Stimulated activated naive CD8-positive, alpha-beta T cell treated with anti-CD3 and anti-CD28 coated beads, Interleukin-15, Interleukin-2, amounts not matched to agents 100 ng/mL and 50 ng/mL, for 24 hours (primary cell): ENCODE measurements around the gene CORO6.
"Not testable (repeated sequence)": the region's sequence is repeated elsewhere in the genome, so short reads cannot be mapped to it uniquely, and the experiment has no call there.

Experiments
- H3K27ac Mint-ChIP-seq: one replicate; pipeline ENCODE4 v1.8.0; 2021; ENCODE audit warnings: mild to moderate bottlenecking, mixed read lengths
- H3K27me3 Mint-ChIP-seq: one replicate; pipeline ENCODE4 v1.8.0; 2021; ENCODE audit warnings: mixed read lengths
- H3K36me3 Mint-ChIP-seq: one replicate; pipeline ENCODE4 v1.8.0; 2021; ENCODE audit warnings: low read depth, mixed read lengths
- H3K4me1 Mint-ChIP-seq: one replicate; pipeline ENCODE4 v1.8.0; 2021; ENCODE audit warnings: low read depth, mixed read lengths
- H3K4me3 Mint-ChIP-seq: one replicate; pipeline ENCODE4 v1.8.0; 2021; ENCODE audit warnings: mild to moderate bottlenecking, mixed read lengths
- H3K9me3 Mint-ChIP-seq: one replicate; pipeline ENCODE4 v1.8.0; 2021; ENCODE audit warnings: mixed read lengths

CORO6 gene

DNA sequence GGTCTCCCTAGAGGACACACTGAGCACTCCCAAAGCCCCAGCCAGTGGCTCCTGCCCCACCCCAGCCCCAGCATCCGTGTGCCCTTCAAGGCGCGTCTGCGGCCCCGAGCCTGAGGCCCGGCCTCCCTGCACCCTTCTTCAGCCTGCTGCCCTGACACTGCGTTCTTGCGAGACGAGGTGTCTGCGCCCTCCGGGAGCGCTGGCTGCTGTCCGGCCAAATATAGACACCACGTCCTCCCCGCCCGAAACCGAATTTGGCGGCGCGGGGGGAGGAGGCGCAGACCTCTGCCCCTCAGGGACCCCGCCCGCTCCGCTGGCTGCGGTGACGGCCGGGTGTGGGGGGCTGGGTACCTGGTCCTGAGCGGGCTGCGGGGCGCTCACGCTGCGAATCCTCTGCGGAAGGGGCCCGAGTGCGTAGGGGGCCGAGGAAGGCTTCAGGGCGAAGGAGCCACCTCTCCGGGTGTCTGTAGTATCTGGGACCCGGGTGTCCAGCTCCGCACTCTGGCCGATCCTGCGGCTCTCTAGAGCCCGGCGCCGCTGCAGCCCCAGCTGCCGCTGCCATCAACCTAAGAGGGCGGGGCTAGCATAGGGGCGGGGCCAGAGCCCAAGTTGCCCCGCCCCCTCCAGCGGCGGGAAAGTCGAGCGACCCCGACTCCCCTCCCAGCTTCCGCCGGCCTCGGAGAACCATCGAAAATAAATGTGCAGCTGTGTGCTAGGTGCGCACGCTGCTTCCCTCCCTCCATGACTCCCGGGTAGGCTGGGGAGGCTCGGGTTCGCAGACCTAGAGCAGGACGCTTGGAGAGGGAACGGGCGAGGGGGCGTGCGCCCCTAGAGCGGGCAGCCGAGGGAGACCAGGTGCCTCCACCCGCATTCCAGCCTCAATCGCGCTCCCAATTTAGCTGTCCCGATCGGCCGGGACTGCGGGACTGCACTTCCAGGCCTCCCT lies at the start of gene CORO6:
CORO6 (minus strand) TSS at position 576 of the 946 bp plus-strand sequence. CDS start 1,491 bp downstream, outside the sequence.
- no peaks in the 10 kb centered on the region for H3K27me3 Mint-ChIP-seq
- H3K9me3 Mint-ChIP-seq: no peaks in the 10 kb centered on the region
- H3K4me3 Mint-ChIP-seq: peak within 1 kb of the TSS; percentile 81
- peaks cover 50% of the 10 kb centered on the region for H3K4me1 Mint-ChIP-seq
- H3K27ac Mint-ChIP-seq: peak within 1 kb of the TSS; percentile 97
- peaks cover 6% of the 10 kb centered on the region for H3K36me3 Mint-ChIP-seq

- Mint-ChIP-seq H3K4me3 (no peak overlapping the region), H3K9me3 (no peaks in the 10 kb centered on the region), H3K36me3 (peaks cover 58% of the 10 kb centered on the region)
These were observed 48.9 kb upstream of the CORO6 start for GRCh38 chr17:29671661-29672060.

GRCh38 chr17:29669266-29669665 lies 46.6 kb upstream of the CORO6 start:
- Mint-ChIP-seq H3K4me3 (no peak overlapping the region), H3K9me3 (no peaks in the 10 kb centered on the region), H3K4me1 (peaks cover 36% of the 10 kb centered on the region), H3K27ac (no peak overlapping the region), H3K27me3 (no peaks in the 10 kb centered on the region), H3K36me3 (peaks cover 61% of the 10 kb centered on the region)

More at GRCh38 chr17:29671661-29672060, 48.9 kb upstream of the CORO6 start:
- H3K27ac Mint-ChIP-seq: no peak overlapping the region
- no peaks in the 10 kb centered on the region for H3K27me3 Mint-ChIP-seq
- H3K4me1 Mint-ChIP-seq: peaks cover 27% of the 10 kb centered on the region

DNA sequence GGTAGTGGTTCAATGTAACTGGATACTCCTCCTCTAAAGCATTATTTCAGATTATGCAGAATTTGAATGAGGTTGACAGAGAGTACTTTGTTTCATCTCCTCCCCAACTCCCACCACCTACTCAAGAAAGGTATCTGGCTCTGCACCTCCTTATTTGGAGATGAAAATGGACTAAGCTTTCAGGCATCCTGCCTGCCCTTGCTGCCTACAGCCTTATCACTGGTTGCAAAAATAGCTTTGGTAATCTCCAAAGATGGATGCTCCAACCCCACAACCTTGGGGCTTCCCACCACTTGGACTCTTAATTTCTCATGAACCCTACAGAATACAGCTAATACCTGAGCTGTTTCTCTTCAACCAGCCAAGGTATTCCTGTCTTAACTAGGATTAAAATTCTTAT lies 45.3 kb upstream of the CORO6 start:
- H3K4me3 Mint-ChIP-seq: no peak overlapping the region
- peak overlapping the region; percentile 23 for H3K27ac Mint-ChIP-seq
- H3K27me3 Mint-ChIP-seq: no peaks in the 10 kb centered on the region
- H3K9me3 Mint-ChIP-seq: no peaks in the 10 kb centered on the region
- H3K36me3 Mint-ChIP-seq: peaks cover 56% of the 10 kb centered on the region
- peaks cover 38% of the 10 kb centered on the region for H3K4me1 Mint-ChIP-seq

- peak overlapping the region; percentile 88 for H3K27ac Mint-ChIP-seq
- peaks cover 47% of the 10 kb centered on the region for H3K4me1 Mint-ChIP-seq
- no peaks in the 10 kb centered on the region for H3K9me3 Mint-ChIP-seq
- H3K4me3 Mint-ChIP-seq: no peak overlapping the region
- peaks cover 54% of the 10 kb centered on the region for H3K36me3 Mint-ChIP-seq
- no peaks in the 10 kb centered on the region for H3K27me3 Mint-ChIP-seq
These were observed 42.7 kb upstream of the CORO6 start for GRCh38 chr17:29665481-29665810.

DNA sequence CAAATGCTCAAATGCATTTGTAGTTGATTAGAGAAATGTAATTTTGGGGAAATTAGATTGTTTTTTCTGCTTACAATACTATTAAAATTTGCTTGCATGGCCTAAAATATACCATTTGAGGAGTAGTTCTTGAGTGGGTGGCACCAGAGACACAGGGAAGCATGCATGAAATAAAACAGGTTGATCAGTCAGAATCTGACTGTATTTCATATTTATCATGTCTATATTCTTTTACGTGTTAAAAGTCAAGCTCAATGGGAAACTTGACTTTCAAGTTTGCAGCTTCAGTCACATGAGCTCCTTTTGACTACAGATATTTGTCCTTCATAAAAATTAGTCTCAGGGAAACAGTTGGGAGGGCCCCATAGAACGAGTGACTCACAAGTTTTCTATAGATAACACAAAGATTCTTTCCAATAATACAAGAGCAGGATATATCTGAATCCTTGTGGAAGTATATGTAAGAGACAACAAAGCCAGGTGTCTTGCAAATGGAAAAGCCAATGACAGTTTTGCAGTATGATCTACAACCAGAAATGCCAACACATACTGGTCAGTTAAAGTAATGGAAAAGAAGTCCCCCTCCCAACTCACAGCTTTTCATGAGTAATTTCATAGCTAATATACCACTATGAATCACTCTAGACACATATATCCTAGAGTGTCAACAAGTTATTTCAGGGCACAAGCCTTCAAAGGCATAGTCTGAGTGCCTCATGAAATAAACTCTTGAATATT lies 42.2 kb upstream of the CORO6 start:
- Mint-ChIP-seq H3K4me3 (no peak overlapping the region), H3K4me1 (peaks cover 47% of the 10 kb centered on the region), H3K36me3 (peaks cover 53% of the 10 kb centered on the region), H3K27me3 (no peaks in the 10 kb centered on the region), H3K9me3 (no peaks in the 10 kb centered on the region), H3K27ac (peak overlapping the region; percentile 88)

- Mint-ChIP-seq H3K27ac (peak overlapping the region; percentile 9), H3K4me3 (no peak overlapping the region), H3K9me3 (no peaks in the 10 kb centered on the region), H3K4me1 (peaks cover 55% of the 10 kb centered on the region), H3K27me3 (no peaks in the 10 kb centered on the region), H3K36me3 (peaks cover 57% of the 10 kb centered on the region)
These were observed 40.4 kb upstream of the CORO6 start for GRCh38 chr17:29663155-29663554.

- H3K4me3 Mint-ChIP-seq: no peak overlapping the region
- peak overlapping the region; percentile 28 for H3K27ac Mint-ChIP-seq
- H3K36me3 Mint-ChIP-seq: peaks cover 47% of the 10 kb centered on the region
- H3K27me3 Mint-ChIP-seq: no peaks in the 10 kb centered on the region
- no peaks in the 10 kb centered on the region for H3K9me3 Mint-ChIP-seq
- H3K4me1 Mint-ChIP-seq: peaks cover 42% of the 10 kb centered on the region
These were observed 38.5 kb upstream of the CORO6 start for GRCh38 chr17:29661213-29661612.

DNA sequence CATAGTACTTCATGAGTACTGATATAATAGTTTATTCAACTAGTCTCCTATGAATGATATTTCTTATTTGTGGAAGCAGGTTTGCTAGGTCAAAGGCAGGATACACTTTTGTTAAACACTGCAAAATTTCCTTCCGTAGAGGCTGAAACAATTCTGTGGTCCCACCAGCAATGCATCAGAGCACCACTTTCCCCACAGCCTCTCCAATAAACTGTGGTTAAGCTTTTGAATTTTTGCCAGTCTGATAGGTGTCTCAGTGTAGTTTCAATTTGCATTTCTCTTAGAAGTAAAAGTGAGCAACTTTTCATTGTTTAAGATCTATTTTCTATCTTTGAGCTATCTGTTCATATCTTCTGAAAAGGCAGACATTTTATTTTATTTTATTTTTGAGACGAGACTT lies 36.4 kb upstream of the CORO6 start:
- H3K9me3 Mint-ChIP-seq: no peaks in the 10 kb centered on the region
- no peaks in the 10 kb centered on the region for H3K27me3 Mint-ChIP-seq
- H3K4me3 Mint-ChIP-seq: peak overlapping the region; percentile 52
- peak overlapping the region; percentile 76 for H3K27ac Mint-ChIP-seq
- H3K4me1 Mint-ChIP-seq: peaks cover 25% of the 10 kb centered on the region
- peaks cover 38% of the 10 kb centered on the region for H3K36me3 Mint-ChIP-seq

DNA sequence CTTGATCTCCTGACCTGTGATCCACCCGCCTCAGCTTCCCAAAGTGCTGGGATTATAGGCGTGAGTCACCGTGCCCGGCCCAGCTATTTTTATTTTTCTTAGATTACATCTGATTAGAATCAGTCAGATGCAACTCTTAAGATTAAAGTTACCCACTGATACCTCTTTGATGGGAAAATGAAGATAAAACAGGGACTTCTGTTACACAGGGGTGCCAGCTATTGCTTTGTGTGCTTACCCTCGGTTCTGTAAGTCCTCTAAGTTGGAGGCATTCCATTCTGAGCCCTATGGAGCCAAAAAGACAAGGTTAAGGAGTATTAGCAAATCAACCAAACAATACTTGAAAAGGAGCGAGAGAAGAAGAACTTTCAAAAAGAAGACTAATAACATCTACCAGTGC lies 32.6 kb upstream of the CORO6 start:
- Mint-ChIP-seq H3K27ac (no peak overlapping the region), H3K4me3 (no peak overlapping the region), H3K9me3 (no peaks in the 10 kb centered on the region), H3K27me3 (no peaks in the 10 kb centered on the region), H3K4me1 (peaks cover 9% of the 10 kb centered on the region), H3K36me3 (peaks cover 35% of the 10 kb centered on the region)

- Mint-ChIP-seq H3K9me3 (no peaks in the 10 kb centered on the region), H3K36me3 (peaks cover 39% of the 10 kb centered on the region), H3K4me3 (no peak overlapping the region), H3K27ac (no peak overlapping the region), H3K27me3 (no peaks in the 10 kb centered on the region), H3K4me1 (peaks cover 4% of the 10 kb centered on the region)
These were observed 31.4 kb upstream of the CORO6 start for GRCh38 chr17:29653995-29654714.

DNA sequence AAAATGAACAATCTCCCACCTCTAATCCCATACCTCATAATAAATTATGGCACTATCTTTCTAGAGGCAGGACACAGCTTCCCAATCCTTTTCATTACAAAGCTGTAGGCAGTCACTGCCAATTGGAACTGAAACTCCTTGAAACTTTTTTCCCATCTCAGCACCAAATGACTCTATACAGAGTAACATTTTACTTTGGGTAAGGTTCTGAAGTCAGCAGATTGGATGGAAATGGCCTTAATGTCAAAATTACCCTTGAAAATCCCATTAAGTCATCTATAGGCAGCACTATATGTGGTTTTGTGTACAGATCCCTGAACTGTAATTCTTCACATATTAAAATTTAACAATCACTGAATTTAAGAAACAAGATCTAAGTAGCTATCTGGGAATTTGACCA lies 30.3 kb upstream of the CORO6 start:
- Mint-ChIP-seq H3K27me3 (no peaks in the 10 kb centered on the region), H3K36me3 (peaks cover 43% of the 10 kb centered on the region), H3K4me1 (no peaks in the 10 kb centered on the region), H3K9me3 (no peaks in the 10 kb centered on the region), H3K27ac (peak overlapping the region; percentile 48), H3K4me3 (no peak overlapping the region)

DNA sequence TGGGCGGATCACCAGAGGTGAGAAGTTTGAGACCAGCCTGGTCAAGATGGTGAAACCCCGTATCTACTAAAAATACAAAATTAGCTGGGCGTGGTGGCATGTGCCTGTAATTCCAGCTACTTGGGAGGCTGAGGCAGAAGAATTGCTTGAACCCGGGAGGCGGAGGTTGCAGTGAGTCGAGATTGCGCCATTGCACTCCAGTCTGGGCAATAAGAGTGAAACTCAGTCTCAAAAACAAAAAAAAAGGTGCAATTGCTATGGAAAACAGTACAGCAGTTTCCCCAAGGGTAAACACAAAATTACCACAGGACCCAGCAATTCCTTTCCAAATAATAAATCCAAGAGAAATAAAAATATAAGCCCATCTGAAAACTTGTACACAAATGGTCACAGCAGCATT lies 29.2 kb upstream of the CORO6 start:
- H3K36me3 Mint-ChIP-seq: peaks cover 46% of the 10 kb centered on the region
- not testable (repeated sequence) for H3K9me3 Mint-ChIP-seq, H3K27ac Mint-ChIP-seq, H3K4me3 Mint-ChIP-seq, H3K4me1 Mint-ChIP-seq, H3K27me3 Mint-ChIP-seq

GRCh38 chr17:29650396-29650795 lies 27.7 kb upstream of the CORO6 start:
- Mint-ChIP-seq H3K4me1 (peaks cover 10% of the 10 kb centered on the region), H3K27ac (no peak overlapping the region), H3K36me3 (peaks cover 44% of the 10 kb centered on the region), H3K4me3 (no peak overlapping the region), H3K27me3 (no peaks in the 10 kb centered on the region), H3K9me3 (no peaks in the 10 kb centered on the region)

- no peak overlapping the region for H3K4me3 Mint-ChIP-seq
- H3K27ac Mint-ChIP-seq: no peak overlapping the region
- no peaks in the 10 kb centered on the region for H3K27me3 Mint-ChIP-seq
- peaks cover 17% of the 10 kb centered on the region for H3K4me1 Mint-ChIP-seq
- H3K9me3 Mint-ChIP-seq: no peaks in the 10 kb centered on the region
- H3K36me3 Mint-ChIP-seq: peaks cover 50% of the 10 kb centered on the region
These were observed 26.6 kb upstream of the CORO6 start for GRCh38 chr17:29649359-29649758.
